ENCODE results near the gene DNAH6.

DNAH6 gene

DNA sequence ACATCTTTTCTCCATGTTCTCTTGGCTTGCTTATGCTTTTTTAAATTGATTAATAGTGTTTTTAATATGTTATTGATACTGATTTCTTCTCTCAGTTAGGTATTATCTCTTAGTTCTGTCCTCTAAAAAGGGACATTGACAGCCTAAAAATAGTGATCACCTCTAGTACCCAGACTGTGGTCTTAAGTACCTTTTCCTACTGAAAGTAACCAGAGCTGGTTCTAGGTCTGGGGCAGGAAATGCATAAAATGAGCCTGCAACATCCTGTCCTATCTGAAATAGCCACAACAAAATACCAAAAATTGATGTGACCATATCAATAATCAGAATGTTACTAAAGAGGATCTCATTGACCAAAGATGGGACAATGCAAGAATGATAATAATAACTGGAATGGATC lies 113.3 kb downstream of the DNAH6 start:
- no peak for DNase-seq (ENCODE audit: low spot score)

DNA sequence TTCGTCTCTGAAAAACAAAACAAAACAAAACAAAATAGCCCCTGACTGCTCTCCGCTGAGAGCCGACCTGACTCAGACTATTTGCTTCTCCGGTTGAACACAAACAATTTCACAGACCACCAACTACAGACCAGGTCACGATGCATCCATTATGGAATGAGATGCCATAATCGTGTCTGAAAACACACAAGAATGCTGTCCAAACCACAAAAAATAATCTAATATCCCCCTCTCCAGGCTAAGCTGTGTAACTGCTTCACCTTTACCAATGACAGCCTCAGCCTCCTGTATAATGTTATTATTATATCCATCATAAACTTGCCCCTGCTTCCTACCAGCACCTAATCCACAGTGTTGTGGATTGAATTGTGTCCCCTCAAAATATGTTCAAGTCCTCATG lies 114.7 kb downstream of the DNAH6 start:
- peak; percentile 7 for DNase-seq (ENCODE audit: low spot score)

DNA sequence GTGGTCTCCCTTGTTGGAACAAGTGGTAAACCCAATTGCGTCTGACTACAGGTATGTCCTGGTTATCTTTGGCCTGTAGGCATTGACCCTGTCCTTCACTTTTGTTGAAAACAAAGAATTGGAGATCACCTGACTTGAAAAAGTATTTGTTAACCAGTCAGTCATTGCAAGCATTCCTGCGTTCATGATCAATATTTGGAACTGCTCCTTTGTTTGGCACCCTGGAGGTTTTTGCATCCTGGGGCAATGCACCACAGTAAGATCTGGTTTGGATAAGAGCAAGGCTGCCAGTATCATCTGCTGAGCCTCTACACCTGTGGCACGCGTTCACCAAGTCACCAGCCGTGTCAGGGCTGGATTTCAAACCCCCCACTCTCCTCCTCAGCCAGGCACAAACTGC lies 115.7 kb downstream of the DNAH6 start:
- no peak for DNase-seq (ENCODE audit: low spot score)

DNA sequence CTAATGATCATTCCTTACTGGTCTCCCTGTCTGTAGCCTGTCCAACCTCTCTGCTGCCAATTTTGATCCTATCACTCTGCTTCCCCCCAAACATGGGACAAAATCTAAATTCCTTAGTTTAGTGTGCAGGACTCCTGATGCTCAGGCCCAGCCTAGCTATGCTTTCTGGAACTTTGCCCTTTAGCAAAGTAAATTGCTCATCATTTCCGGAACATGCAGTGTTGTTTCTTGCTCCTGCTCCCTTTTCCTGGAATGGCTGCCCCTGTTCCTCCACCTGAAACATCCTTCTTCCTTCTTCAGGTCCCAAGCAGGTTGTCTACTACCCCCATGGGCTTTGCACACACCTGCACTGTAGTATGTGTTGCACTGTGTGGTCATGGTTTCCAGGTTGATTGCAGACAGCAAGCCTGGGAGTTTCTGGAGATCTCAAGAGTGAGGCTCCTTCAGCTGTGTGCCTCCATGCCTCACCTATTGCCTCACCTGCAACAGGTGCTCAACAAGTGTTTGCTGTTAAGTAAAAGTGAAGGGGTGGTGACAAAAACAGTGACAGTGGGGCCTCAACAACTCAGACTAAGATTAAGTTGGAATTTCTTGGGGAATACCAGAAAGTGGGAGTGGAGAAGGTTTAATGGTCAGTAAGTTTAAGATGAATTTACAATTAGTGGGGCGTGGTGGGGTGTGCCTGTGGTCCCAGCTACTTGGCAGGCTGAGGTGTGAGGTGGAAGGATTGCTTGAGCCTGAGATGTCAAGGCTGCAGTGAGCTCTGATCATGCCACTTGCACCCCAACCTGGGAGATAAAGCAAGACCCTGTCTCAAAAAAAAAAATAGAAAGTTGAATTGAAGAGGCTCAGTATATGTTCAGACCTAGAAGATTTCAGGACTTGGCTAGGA lies 120.0 kb downstream of the DNAH6 start:
- no peak for DNase-seq (ENCODE audit: low spot score)

DNA sequence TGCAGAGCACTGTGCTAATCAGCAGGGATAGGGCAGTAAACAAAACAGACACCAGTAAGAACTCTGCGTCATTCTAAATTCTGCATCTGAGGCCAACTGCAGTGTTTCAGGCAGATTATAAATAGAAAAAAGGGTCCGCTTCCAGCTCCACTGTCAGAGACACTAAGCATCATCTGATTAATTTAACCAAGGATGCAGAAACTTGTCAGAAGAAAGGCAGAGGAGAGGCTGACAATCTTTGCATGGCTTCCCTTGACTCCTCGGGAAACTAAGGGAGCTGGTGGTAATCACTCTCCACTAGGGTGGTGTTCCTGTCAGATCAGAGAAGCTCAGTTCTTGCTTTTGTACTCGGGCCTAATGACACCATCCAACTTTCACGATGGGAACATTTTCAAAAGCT lies 123.5 kb downstream of the DNAH6 start:
- no peak for DNase-seq (ENCODE audit: low spot score)

DNA sequence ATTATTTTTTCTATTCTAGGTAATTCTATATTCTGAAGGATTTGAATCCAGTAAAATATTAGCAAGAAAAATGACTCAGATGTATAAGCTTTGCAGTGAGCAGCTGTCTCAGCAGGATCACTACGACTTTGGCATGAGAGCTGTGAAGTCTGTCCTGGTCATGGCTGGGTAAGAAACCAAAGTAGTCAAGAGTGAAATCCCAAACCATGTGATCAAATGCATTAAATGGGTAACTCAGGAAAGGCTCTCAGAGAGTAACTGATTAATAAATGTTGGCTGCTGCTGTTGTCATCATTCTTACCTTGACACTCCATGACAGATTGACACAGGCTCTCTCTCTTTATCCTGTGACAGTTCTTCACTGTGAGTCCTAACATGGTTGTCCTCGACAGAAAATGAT lies 124.1 kb downstream of the DNAH6 start:
- no peak for DNase-seq (ENCODE audit: low spot score)

DNA sequence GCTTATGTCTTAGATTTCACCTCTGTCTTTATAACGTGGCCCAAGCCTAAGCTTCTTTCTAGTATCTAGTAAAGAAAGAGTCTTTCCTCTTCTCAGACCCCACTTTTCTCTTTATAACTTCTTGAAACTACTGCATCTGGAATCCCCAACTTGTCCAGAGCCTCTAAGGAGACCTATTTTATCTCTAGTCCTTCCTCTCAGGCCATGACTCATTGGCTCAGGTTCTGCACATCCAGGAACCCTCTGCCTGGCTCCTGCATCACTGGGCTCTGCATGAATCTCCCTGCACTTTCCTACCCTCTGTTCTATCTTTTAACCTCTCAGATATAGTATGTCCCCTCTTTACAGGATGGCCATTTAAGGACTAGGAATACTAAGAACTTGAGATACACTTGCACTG lies 124.7 kb downstream of the DNAH6 start:
- DNase-seq (ENCODE audit: low spot score) = no peak

DNA sequence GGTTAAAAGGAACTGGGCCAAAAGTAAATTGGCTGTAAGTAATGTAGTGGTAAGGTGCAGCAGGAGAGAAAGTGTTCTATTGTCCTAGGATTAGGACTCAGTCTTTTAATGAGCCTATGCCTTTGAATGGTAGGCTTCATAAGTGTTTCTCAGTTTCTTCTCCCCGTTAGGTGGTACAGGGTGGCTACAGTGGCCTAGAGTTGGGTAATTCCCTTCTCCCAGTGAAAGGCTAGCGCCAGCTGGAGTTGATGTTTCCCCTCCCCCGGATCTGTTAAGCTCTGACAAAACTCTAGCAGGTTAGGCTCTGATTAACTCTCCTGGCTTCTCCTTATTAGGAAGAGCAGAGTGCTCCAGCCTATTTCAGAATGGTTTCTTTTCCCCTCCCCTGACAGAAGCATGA lies 127.7 kb downstream of the DNAH6 start:
- DNase-seq (ENCODE audit: low spot score) = no peak

DNA sequence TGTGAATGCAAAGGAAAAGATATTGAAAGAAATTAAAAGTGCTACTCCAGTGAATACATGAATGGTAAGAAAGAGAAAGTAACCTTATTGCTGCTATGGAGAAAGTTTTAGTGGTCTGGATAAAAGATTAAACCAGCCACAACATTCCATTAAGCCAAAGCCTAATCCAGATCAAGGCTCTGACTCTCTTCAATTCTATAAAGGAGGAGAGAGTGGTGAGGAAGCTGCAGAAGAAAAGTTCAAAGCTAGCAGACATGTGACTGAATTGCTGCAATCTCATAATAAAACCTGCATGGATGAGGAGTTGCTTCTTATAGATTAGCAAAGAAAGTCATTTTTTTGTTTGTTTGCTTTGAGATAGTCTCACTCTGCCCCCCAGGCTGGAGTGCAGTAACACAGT lies 130.2 kb downstream of the DNAH6 start:
- no peak for DNase-seq (ENCODE audit: low spot score)

DNA sequence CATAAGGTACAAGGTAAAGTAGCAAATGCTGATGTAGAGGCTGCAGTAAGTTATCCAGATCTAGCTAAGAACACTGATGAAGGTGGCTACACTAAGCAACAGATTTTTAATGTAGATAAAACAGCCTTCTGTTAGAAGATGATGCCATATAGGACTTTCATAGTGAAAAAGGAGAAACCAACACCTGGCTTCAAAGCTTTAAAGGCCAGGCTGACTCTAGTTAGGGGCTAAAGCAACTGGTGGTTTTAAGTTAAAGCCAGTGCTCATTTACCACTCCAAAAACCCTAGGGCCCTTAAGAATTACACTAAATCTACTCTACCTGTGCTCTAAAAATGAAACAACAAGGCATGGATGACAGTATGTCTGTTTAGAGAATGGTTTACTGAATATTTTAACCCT lies 131.0 kb downstream of the DNAH6 start:
- no peak for DNase-seq (ENCODE audit: low spot score)

DNA sequence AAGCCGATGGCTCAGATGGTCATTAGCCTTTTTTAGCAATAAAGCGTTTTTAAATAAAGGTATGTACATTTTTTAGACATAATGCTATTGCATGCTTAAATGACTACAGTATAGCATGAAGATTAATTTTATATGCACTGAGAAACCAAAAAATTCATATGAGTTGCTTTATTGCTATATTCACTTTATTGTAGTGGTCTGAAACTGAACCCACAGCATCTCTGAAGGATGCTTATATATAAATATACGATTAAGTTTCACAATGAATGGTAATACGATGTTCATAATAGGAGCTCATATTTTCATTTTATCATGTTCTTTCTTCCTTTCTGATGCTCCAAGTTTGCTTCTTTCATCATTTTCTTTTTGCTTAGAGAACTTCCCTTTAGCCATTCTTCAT lies 132.8 kb downstream of the DNAH6 start:
- DNase-seq (ENCODE audit: low spot score) = no peak

DNA sequence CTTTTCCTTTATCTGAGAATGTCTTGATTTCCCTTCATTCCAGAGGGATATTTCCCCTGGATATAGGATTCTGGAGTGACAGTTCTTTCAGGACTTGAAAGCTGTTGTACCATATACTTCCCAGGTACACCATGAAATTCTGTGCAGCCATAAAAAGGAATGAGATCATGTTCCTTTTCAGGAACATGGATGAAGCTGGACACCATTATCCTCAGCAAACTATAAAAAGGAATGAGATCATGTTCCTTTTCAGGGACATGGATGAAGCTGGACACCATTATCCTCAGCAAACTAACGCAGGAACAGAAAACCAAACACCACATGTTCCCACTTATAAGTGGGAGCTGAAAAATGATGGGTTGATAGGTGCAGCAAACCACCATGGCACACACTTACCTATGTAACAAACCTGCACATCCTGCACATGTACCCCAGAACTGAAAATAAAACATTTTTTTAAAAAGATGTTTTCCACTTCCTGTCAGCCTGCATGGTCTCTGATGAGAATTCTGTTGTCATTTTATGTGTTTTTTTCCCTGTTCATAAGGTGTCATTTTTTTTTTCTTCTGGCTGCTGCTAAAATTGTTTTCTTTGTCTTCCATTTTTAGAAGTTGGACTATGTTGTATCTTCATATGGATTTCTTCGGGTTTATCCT lies 133.3 kb downstream of the DNAH6 start:
- DNase-seq (ENCODE audit: low spot score) = no peak

DNA sequence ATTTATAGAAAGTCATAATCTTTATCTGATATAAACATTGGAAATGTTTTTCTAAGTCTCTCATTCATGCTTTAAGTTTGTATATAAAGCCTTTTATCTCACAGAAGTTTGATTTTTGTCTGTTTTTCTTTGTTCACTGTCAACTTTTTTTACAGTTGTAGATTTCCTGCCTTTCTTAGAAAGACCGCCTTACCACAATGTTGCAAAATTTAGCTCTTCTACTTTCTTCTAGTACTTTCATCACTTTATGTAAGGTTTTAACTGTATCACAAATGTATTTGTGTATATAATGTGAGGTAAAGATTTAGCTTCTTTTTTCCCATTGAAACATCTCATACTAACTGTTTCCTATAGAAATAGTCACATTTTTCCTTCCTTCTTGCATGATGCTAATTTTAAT lies 136.1 kb downstream of the DNAH6 start:
- DNase-seq (ENCODE audit: low spot score) = no peak

DNA sequence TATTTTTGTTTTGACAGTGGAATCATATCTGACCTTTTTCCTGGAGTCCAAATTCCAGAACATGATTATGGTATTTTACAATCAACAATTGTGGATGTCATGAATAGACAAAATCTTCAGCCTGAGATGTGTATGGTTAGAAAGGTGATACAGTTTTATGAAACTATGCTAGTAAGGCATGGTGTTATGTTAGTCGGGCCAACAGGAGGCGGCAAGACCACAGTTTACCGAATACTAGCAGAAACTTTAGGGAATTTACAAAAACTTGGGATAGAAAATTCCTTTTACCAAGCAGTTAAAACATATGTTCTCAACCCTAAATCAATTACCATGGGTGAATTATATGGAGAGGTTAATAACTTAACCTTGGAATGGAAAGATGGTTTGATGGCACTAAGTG lies 137.0 kb downstream of the DNAH6 start:
- no peak for DNase-seq (ENCODE audit: low spot score)

DNA sequence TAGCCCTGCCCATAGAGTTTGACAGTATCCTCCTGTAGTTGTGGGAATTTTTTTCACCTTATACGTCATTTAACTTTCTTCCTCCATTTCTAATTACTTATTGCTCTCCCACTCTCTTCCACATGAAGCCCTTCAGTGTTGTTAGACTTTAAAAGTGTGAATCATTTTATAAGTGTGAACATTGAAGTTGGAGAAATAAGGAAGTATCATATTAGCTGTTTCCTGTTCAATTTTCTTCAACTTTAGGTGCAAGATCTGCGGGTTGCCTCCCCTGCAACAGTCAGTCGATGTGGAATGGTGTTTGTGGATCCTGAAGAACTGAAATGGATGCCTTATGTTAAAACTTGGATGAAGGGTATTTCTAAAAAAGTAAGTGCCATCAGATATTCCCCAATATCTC lies 138.1 kb downstream of the DNAH6 start:
- no peak for DNase-seq (ENCODE audit: low spot score)

DNA sequence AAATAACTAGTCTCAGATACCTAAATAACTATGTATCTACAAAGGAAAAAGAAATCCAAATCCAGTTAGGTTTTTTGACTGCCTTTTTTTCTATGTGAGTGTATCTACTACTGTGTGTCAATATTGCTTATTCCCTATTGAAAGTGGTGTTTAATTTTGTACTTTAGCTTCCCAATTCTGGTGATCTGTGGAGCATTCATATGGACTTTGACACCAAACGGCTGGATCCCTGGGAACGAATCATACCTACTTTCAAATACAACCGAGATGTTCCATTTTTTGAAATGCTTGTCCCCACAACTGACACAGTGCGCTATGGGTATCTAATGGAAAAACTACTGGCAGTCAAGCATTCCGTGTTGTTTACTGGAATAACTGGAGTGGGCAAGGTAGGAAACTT lies 152.8 kb downstream of the DNAH6 start:
- DNase-seq (ENCODE audit: low spot score) = no peak

DNA sequence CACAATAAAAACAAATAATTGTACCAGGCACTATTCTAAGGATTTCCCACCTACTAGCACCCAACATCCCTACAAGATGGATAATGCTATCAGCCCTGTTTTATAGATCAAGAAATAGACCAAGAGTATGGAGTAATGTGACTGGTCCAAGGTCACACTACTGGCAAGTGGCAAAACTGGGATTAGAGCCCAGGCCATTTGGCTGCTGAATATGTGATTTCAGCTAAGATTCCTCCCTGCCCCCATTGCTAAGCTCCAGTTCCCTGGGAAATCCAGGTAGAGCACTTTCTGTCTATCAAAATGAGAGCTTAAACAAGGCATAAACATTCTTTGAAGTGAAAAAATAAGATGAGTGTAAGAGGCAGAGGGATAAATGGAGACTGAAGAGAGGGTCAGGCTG lies 157.8 kb downstream of the DNAH6 start:
- DNase-seq (ENCODE audit: low spot score) = no peak

DNA sequence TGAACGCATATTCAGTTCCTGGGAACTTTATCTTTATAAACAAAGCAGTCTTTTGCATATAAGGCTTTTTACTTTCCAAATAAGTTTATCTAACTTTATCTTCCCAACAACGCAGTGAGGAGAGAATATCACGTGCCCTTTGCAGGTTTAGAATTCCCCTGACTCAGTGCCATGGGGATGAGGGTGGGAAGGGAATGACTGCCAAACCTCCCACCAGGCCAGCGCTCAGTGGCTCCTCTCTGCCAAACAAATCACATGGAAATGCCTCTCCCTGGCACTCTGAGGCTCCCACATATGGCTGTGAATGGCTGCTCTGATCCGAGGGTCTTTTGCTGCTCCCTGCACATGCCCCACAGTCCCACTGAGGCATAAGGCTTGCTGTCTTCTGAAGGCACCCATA lies 158.3 kb downstream of the DNAH6 start:
- no peak for DNase-seq (ENCODE audit: low spot score)

DNA sequence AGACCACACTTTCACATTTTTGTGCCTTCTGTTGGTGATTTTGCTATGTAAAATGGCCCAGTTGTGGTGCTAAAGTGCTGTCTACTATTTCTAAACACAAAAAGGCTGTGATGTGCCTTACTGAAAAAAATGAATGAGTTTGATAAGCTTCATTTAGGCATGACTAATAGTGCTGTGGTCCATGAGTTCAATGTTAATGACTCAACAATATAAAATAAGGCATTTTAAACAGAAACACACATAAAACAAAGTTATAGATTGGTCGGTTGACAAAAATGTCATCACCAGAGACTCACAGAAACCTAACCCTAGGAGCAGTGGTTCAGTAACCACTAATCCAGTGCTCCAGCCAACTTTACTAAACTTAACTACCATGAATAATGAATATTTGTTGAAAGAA lies 160.0 kb downstream of the DNAH6 start:
- no peak for DNase-seq (ENCODE audit: low spot score)

DNA sequence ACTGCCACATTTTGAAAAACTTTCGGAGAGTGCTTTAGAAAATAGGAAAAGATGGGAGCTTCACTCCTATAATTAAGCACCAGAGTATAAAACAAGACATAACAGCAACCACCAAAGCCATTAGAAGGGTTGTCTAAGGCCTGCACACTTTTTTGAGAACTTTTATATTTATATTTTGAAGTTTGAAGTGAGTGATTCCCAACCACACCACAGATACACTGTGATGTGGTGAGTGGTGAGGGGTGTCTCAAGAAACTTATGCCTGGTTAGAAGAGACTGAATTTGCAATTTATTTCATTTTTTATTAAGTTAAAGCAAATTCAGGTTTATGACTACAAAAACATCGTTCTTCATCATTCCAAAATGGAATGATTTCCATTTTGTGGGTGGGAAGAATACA lies 161.9 kb downstream of the DNAH6 start:
- DNase-seq (ENCODE audit: low spot score) = no peak

DNA sequence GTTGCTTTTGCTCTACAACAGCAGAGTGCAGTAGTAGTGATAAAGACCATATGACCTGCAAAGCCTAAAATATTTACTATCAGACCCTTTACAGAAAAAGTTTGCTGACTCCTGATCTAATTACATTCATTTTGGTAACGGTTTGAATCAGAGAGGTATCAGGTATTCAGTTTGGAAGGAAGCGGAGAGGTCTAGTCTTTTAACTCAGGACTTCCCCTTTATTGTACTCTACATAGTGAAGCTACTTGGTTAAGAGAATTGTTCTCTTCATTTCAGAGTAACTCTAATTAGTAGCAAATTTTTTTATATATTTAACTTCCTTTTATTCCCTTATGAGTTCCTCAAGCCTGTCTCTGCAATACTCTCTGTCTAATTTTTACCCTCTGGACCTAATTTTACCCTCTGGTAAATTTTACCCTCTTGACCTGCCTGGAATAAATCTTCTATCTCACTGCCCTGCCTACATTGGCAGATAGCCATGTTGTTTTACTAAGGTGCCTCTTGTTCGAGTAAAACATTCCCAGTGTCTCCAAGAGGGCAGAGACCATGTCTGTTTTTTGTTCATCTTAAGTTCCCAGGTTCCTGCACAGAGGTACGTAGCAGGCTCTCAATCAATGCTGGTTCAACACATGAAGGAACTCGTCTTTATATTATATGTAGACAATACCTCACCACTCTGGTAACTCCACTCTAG lies 170.6 kb downstream of the DNAH6 start:
- DNase-seq (ENCODE audit: low spot score) = no peak

DNA sequence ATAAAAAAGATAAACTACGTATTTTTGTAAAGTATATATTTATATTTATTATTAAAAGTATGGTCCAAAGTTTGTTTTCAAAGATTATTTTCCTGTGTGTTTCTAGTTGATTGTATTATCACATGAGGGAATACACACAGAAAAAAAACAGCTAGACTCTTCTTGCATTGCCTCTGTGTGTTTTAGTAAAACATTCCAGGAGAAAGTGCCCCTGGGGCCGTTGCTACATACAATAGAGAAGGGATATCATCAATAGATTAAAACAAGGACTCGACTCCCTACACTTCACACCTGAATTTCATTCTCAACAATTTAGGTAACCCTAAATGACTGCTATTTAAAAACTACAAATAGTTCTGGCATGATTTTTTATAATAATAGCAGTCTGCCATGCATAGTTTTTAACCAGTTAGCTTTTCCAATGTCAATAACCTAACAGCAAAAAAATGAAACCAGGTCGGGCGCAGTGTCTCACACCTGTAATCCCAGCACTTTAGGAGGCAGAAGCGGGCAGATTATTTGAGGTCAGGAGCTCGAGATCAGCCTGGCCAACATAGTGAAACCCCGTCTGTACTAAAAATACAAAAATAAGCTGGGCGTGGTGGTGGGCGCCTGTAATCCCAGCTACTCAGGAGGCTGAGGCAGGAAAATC lies 171.3 kb downstream of the DNAH6 start:
- no peak for DNase-seq (ENCODE audit: low spot score)

DNA sequence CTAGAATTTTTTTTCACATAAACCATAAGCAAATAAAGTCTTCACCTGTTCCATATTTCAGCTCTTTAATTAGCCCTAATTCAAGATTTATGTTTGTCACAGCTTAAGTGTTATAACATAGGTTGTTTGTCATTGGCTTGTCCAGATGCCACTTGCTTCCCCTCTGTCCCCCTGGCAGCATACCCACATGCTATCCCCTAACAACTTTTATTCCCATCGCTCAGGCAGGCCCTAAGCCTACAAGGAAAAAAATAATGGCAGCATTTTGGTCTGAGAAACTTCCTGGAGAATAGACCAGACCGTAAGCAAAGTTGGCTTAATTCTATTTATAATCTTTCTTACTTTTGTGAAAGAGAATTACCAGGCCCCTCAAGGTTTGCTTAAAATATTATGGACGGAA lies 173.9 kb downstream of the DNAH6 start:
- no peak for DNase-seq (ENCODE audit: low spot score)

Data from globus pallidus (tissue), 1 donor.